Iris pigment epithelial cell (primary cell): ENCODE data around the gene CLASRP.

Source experiments
- DNase-seq: peaks from one replicate; pipeline ENCODE4 v3.0.0-alpha.2; 2011; ENCODE audit warnings: low read depth

The CLASRP gene

DNA sequence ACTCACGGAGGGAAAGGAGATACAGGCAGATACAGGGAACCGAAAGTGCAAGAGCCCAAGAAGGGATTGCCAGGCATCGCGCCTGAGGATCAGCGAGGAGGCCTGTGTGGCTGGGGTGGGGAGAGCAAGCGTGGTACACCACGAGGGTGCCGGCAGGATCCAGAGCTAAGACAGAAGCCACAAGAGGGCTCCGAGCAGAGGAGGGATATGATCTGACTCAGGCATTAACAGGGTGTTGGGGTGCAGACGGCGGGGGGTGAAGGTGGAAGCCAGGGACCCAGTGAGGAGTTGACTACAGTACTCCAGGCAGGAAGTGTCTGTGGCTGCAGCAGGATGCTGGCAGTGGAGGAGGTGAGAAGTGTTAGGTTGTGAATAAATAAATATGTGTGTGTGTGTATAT is 48.7 kb downstream of the CLASRP start:
- no peak for DNase-seq

DNA sequence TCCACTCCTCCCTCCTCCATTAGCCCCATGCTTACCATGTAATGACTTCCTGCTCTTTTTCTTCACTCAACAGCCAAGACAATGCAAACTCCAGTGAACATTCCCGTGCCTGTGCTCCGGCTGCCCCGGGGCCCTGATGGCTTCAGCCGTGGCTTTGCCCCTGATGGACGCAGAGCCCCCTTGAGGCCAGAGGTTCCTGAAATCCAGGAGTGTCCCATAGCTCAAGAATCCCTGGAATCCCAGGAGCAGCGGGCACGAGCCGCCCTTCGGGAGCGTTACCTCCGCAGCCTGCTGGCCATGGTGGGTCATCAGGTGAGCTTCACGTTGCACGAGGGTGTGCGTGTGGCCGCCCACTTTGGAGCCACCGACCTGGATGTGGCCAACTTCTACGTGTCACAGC is 51.2 kb downstream of the CLASRP start:
- no peak for DNase-seq

DNA sequence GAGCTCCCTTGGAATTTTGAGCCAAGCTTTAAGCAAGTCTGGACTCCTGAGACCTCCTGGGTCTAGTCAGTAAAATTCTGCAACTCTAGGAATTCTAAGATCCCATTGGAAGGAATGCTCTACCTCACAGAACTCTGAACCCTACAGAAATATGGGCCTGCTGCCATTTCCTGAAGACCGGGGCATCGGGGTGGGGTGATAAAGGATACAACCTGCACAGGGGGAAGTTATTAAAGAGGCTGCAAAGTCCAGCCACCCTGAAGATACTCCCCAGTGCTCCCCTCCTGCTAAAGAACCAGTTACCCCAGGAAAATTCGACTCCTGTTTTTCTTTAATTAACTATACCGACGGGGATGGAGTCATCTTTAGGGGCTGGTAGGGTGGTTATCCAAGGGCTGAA is 51.8 kb downstream of the CLASRP start:
- DNase-seq, result no peak

DNA sequence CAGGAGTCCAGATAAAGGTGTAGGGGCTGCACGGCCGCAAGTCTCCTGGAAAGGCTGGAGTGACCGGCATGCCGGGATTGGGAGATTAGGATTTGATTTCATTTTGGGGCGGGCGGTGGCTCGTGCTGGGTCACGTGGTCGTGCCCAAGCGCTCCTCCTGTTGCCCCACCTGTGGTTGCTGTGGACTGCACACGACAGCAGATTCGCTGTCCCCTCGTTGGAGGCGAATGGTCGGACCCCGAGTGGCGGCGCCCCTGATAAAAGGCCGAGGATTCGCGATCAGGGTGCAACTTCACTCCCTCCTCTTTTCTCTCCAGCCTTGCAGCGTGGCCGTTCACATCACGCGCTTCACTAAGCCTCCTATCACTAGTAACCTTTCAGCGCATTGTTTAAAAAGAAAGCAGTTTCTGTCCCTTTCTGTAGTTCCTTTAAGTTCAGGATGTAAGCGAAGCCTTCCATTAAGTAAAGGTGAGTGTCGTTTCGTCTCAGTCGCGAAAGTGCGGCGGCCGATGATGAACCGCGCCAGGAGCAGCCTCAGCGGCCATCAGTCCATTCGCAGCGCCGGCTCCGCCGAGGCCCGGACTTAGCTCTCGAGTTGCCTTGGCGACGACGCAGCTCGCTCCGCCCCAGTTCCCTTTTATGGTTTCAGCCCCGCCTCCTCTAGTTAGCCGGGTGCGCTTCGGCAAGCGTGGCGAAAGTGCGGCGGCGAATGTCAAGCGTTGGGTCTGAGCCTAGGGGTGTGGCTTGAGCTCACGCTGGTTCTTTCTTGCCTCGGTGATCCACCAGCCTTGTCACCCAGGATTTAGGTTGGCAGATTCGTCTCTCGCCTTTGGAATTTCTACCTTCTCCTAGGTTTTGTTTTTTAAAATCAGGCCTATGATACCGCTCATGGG is 52.4 kb downstream of the CLASRP start:
- peak; percentile 99 for DNase-seq

DNA sequence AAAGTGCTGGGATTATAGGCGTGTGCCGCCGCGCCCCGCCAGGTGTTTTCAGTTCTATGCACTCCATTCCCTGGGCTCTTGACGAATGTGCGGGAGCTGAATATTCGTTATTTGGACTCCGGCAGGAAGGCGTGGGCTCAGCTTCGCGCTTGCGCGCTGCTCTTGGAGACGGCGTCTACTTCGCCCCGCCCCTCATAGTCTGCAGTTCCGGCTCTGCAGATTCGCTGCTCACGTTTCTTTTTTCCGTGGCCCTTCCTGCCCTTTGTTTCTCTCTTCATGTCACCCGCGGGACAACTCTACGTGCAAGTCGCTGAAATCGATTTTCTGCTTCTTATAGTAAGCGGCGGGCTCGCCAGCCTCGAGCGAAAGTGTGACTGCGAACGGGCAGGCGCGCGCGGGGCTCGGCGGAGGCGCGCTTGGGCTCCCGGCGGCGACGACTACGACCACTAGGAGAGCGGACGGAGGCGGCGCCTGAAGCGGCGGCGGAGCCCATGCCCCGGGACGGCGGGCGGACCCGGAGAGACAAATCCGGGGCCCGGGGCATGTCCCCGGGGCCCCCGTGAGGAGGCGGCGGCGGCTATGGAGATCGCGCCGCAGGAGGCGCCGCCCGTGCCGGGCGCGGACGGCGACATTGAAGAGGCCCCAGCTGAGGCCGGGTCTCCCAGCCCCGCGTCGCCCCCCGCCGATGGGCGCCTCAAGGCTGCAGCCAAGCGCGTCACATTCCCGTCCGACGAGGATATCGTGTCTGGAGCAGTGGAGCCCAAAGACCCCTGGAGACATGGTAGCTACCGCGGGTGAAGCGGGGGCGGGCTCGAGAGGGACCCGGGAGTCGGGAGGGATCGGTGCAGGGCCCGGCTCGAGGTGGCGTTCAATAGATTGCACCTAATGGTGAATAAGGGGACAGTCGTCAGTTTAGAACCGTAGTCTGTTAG is 54.2 kb downstream of the CLASRP start, which contains the start of gene PPP1R37:
PPP1R37 (plus strand) TSS at position 433 of the 932 bp plus-strand sequence; CDS start at position 580, 147 bp downstream.
- DNase-seq, result peak; percentile 97

DNA sequence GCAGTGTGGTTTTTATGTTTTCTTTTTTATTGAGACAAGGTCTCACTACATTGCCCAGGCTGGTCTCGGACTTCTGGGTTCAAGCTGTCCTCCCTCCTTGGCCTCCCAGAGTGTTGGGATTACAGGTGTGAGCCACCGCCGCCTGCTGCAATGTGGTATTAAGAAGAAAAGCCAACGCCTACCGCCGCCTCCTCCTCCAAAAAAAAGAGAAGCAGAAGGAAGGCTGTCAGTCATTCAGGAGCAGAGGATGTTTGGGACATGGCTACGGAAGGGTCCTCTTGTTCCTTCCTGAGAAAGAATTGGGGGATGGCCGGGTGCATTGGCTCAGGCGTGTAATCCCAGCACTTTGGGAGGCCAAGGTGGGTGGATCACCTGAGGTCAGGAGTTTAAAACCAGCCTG is 55.3 kb downstream of the CLASRP start:
- no peak for DNase-seq

DNA sequence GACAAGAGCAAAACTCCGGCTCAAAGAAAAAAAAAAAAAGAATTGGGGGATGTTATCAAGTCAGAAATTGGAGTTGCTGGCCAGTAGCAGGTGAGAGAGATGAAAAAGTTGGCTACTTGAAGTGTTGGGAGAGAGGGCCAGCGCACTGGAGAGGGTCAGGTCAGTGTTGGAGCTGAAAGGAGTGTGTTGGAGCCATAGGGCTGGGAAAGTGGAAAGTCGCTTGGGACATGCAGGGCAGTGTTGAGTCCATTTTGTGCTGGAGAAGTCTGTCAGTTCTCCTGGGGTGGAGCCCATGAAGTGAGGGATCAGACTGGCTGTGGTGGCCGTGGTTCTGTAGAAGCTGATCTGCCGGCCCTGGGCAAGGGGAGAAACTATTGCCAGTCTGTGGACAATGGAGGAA is 55.9 kb downstream of the CLASRP start:
- DNase-seq, result no peak

DNA sequence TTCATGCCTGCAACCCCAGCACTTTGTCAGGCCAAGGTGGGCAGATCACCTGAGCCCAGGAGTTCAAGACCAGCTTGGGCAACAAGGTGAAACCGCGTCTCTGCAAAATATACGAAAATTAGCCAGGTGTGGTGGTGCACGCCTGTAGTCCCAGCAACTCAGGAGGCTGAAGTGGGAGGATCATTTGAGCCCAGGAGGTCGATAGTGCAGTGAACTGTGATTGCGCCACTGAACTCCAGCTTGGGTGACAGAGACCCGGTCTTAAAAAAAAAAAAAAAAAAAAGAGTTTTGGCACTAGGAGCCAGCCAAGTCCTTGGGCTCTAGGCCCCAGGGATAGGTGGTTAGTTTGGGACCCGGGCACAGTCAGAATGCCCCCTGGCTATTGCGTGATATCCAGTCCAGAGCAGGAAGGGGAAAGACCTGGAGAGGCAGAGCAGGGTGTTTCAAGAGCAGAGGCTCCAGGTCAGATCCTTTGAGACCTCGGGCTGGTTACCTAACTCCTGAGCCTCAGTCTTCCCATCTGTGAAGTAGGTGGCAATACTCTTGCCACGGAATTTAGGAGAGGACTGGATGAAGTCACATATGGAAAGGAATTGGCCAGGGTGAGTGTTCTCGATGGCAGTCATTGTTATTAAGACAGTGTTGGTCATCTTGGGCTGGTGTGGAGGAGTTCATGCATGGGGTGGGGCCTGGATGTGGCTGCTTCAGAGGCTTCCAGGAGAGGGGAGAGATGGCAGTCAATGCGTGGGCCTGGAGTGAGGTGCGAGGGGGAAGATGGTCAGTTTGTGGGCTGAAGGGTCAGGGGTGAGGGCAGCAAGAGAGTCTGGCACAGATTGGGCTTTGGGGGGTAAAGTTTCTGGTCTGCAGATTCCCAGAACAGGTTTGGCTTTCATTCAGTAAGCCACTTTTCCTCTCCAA is 56.9 kb downstream of the CLASRP start:
- DNase-seq, result no peak

DNA sequence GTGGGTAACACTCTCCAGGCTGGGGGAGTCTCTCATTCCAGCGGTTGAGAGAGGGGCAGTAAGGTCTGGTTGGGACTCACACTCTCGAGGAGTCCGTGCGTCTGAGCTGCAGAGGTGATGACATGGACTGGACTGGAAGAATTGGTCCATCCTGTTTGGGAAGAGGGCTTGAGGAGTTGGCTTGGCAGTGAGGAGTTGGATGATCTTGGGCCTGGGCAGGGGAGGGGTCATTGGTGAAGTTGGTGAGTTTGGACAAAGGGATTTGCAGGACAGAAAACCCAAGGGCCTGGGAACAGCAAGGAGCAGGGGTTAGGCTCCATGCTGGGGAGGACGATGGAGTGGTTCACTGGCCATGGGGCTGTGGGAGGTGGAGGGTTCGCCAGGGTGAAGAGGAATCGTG is 57.9 kb downstream of the CLASRP start:
- no peak for DNase-seq

DNA sequence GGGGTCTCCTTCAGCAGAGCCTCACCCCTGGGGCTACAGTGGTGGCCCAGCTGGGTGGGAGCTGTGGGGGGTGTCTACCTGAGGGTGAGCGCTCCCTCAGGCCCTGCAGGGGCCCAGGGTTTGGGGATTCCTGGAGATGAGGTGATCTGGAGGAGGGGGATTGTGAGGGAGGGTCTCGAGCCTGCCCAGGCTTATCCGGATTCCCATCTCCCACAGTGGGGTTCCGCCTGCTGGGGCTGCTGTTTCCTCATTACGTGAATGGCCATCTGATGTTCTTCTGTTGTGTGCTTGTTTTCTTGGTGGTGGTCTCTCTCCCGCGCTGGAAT is 58.6 kb downstream of the CLASRP start:
- DNase-seq, result no peak

DNA sequence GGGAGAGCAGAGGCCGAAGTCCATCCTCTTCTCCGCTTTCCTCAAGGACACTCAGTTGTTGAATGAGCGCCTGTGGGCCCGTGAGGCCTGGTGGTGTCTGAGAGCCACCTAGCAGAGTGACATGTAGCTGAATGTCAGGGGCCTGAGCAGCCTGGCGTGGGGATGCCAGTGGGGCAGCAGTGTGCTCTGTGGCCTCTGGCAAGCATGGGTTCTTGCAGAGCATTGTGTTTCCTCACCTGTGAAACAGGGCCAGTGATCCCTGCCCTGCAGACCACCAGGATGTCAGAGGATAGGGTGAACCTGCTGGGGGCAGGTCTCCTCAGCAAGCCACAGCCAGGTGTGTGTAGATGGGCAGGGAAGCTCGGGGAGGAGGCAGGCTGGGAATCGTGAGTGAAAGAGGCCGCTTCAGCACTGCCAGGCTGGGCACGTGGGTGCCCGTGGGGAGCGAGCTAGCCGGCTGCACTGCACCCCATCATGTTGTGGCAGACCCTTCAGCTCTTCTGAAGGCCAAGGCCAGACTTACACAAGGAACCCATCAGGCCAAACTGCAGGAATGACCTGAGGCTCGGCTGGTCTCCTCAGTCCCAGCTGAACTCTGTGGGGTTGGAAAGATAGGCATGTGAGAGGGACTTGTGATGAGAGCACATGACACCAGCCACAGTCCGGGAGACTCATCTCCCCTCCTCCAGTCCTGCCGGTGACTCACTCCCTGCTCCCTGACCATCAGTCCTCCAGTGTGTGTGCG is 59.1 kb downstream of the CLASRP start:
- peak; percentile 98 for DNase-seq

DNA sequence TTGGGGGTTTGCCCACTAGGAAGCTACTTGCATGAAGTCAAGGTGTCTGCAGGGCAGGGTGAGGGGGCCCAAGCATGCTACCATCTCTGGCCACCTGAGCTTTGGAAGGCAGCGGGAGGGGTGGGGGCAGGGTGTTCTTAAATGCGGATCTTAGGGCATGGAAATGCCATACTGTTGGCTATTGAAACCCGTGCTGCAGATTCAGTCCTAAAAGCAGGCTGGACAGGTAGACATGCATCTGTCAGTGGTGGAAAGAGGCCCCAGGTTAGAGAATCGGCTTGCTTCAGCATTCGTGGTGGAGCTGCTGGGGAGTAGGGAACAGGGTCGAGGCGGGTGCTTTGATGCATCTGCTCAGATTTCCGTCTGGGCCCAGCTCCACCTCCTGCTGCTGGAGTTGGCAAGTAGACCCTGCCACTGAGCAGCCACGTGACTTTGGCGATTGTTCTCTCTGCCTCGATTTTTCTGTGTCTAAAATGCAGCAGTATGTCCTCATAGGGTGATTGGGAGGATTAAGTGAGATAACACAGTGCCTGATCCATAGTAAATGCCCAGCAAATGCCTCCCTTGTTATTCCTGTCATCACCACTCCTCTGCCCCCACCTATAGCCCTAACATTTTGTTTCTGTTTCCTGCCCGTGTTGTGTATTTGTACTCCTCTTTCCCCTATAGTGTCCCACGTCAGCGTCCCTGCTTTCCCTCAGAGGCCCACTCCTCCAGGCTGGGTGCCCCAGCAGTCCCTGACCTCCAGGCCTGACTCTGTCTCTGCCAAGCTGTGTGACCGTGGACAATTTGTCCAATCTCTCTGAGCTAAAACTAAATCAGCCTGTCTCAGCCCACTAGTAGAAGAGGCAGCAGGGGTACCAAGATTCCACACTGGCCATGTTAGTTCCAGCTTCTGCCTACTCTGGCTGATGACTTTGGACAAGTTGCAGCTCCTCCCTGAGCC is 59.9 kb downstream of the CLASRP start:
- peak; percentile 51 for DNase-seq

DNA sequence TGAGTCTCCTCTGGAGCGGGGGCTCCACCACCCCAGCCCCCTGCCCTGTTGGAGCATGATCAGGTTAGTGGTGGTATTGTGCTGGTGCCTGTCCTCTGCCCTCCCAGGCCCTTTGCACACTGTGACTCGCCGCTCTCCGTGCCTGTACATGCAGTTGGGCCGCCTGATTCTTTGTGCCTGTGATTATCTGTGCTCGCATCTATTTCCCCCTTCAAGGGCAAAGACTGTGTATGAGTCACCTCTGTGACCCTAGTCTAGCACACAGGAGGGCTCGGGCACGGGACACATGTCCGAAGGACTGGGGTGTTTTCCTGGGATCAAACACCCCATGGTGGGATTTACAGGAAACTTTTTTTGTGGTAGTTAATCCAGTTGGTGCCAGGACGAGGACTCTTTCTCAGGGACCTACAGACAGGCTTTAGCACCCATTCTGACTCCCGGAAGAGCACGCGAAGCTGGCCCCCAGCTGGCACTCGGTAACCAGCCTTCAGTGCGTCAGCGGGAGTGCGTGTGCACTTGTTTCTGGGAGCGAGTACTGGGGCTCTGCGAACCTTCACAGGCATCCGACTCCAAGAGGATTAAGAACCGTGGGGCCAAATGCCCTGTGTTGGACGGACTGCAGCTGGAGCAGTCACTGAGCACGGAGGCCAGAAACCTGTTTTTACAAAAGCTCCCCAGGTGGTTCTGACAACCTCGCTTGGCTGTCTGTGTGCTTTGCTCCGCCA is 60.8 kb downstream of the CLASRP start:
- DNase-seq, result no peak

DNA sequence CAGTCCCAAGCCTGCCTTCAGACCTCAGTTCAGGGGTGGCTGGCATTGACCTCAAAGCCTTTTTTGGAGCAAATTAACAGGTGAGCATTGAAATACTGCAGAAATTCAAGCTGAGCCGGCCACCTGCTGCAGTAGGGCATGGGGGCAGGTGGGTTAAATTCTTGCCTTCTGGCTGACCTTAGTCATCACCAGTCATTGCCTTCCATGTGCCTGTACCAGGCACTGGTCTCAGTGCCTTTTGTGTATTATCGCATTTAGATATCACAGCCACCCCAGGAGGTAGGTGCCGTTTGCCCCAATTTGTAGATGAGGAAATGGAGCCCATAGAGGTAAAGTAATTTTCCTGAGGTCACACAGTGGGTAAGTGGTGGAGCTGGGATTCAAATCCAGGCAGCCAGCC is 61.4 kb downstream of the CLASRP start:
- DNase-seq, result no peak

DNA sequence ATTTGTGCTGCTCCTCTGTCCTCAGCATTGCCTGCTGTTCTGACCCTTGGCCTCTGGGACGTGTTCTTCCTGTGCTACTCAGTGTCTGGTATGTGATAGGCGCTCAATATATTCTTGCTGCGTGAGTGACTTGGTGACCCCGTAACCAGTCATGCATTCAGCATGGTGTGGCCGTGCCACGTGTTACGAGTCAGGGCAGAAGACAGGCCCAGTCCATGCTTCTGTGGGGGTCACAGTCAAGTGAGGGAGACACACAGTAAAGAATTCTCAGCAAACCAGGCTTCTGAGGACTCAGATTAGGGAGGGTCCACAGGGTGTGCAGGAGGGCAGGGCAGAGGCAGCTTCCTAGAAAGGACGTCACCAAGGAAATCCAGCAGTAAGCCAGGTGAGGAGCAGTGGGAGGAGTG is 62.0 kb downstream of the CLASRP start:
- peak; percentile 35 for DNase-seq

DNA sequence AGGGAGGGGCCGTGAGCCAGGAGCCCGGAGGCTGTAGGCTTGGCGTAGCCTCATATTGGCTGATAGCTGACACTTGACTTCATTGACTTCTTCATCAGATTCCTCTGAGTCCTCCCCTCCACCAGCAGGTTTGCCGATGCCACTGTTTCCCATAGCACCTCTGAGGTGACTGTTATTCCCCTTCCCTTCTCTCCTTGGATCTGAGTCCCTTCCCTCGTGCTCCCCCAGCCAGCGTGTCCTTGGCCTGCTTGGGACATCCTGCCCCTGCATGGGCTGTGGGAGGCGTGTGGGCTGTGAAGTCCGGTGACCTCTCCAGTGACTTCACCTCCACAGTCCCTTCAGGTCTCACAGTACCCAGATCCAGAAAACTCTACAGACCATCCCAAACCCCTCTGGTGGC is 63.0 kb downstream of the CLASRP start:
- no peak for DNase-seq

DNA sequence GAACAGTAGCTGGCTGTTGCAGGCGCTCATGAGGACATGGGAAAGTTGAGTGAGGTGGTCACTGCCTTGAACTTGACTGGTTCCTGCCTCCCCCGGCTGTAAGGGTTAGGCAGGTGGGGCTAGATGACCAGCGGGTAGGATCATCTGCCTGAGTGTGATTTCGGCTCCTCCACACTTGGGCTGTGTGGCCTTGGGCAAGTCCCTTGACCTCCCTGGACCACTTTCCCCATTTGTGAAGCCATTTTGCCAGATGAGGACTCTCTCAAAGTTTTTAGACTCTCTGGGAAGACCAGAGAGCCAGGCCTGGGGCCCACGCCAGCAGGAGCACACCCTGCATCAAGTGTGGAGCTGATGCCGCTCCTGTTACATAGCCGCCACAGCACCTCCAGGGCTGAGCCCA is 63.6 kb downstream of the CLASRP start:
- DNase-seq, result no peak

DNA sequence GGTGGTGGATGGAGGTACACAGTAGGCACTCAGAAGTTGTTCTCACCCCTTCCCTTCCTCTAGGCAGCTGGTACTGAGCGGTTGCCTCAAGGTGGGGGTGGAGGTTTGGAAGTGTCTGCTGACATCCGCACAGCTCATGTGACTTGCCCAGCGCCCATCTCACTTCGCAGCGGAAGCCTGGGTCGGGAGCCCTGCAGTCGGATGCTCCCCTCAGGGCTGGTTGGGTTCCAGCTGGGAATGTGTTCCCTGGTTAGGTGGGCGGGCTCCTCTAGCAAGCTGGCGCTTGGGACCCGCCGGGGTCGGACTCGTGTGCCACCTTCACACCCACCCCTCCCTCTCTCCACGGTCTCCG is 64.3 kb downstream of the CLASRP start:
- DNase-seq, result peak; percentile 51

DNA sequence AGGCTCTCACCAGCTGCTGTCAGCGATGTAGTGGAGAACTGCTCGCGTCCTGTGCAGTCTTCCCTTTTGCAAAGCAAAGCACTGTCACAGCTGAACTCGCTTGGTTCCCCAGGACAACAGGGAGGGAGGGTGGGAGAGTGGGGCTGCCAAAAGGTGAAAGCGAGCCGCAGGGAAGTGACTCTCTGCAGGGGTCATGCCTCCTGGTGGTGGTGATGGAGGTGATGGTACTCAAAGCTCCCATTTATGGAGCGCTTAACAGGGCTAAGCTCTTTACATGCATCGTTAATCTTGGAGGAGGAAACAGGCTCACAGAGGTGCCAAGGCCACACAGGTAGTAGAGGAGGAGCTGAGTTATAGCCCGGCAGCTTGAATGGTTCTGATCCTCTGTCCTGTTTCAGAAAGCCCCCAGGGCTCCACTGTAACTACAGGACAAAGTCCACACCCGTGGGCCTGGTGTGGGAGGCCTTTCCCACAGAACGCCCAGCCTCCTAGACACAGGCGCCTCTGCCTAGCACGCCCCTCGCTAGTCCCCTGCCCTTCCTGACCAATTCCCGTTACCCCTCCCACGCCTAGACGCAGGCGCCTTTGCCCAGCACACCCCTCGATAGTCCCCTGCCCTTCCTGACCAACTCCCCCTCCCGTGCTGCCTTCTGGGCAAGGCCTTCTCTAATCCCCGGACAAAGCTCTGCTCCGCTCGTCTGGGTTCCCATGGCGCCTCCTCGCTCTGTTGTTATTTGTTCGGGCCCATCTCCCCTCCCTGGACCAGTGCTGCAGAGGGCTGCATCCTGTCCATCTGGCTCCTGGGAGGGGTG is 64.9 kb downstream of the CLASRP start:
- DNase-seq, result no peak
